Measurements from ENCODE around the gene COX7C. TPM values are rescaled to one million over a fixed set of nuclear protein-coding genes. Genes with fewer than 3 reads are reported as not detected.

The COX7C gene
- total RNA-seq, 6 donors from 2014 or later = 123 to 389 (median 296) TPM

GRCh38 chr5:86623785-86624483 is 6.2 kb downstream of the COX7C start:
- TF ChIP-seq EP300 (IDR thresholded peaks at IDR 0.05) = no peak
- TF ChIP-seq POLR2AphosphoS5 (IDR thresholded peaks at IDR 0.05) = no peak
- TF ChIP-seq POLR2A (IDR thresholded peaks at IDR 0.05) = no peak
- H3K36me3 ChIP-seq = peaks cover 7 to 33% (median 13%) of the 10 kb centered on the region in 4 donors
- peaks cover 0 to 9% (median 4%) of the 10 kb centered on the region in 4 donors for H3K4me1 ChIP-seq
- DNase-seq (no peak), ATAC-seq (ENCODE audit: low FRiP score in 2 of 2) (no peak)
- H3K27me3 ChIP-seq = no peaks in the 10 kb centered on the region
- H3K4me3 ChIP-seq = no peak overlapping the region
- no peaks in the 10 kb centered on the region for H3K9me3 ChIP-seq
- no peak overlapping the region for H3K27ac ChIP-seq
- 90 to 92% methylated on average over 4 of the region's 4 CpGs for WGBS, 2 donors

GRCh38 chr5:86625148-86625547 is 7.4 kb downstream of the COX7C start:
- TF ChIP-seq EP300 (IDR thresholded peaks at IDR 0.05) (no peak), CTCF (IDR thresholded peaks at IDR 0.05) (no peak), POLR2A (IDR thresholded peaks at IDR 0.05) (no peak), POLR2AphosphoS5 (IDR thresholded peaks at IDR 0.05) (no peak)
- ATAC-seq (ENCODE audit: low FRiP score in 2 of 2) = no peak
- no peak overlapping the region for H3K4me3 ChIP-seq
- H3K4me1 ChIP-seq = no peaks in the 10 kb centered on the region
- DNase-seq = no peak
- H3K36me3 ChIP-seq = peaks cover 7 to 25% (median 10%) of the 10 kb centered on the region in 4 donors
- H3K27ac ChIP-seq = no peak overlapping the region
- no peaks in the 10 kb centered on the region for H3K27me3 ChIP-seq
- no peaks in the 10 kb centered on the region for H3K9me3 ChIP-seq
- WGBS, 2 donors = 80 to 81% methylated on average over 2 of the region's 2 CpGs

DNA sequence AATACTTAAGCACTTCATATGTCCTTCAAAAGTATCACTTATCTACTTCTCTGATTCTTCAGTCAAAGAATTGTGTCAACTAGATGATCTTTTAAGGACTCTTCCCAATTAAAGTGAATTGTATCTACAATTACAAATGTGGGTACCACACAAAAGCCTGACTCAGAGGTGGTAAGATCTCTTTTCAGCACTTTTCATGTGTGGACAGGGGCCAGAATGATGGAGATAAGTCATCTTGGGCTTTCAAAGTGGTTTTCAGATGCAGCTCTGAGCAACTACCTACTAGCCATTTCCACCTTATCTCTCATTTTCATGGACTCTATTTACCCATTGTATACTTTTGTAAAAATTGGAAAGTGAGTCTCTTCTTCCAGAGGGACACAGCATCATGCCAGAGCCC is 8.4 kb downstream of the COX7C start:
- peaks cover 7 to 15% (median 9%) of the 10 kb centered on the region in 4 donors for H3K36me3 ChIP-seq
- TF ChIP-seq EP300 (IDR thresholded peaks at IDR 0.05) (no peak), POLR2AphosphoS5 (IDR thresholded peaks at IDR 0.05) (no peak), POLR2A (IDR thresholded peaks at IDR 0.05) (no peak), CTCF (IDR thresholded peaks at IDR 0.05) (no peak)
- no peaks in the 10 kb centered on the region for H3K4me1 ChIP-seq
- no peaks in the 10 kb centered on the region for H3K9me3 ChIP-seq
- no peak overlapping the region for H3K27ac ChIP-seq
- DNase-seq = no peak
- H3K4me3 ChIP-seq = no peak overlapping the region
- no peak for ATAC-seq (ENCODE audit: low FRiP score in 2 of 2)
- H3K27me3 ChIP-seq = no peaks in the 10 kb centered on the region

- no peaks in the 10 kb centered on the region for H3K9me3 ChIP-seq
- H3K36me3 ChIP-seq = no peaks in the 10 kb centered on the region
- 89 to 94% methylated on average over 2 of the region's 2 CpGs for WGBS, 2 donors
- TF ChIP-seq EP300 (IDR thresholded peaks at IDR 0.05) (no peak), POLR2AphosphoS5 (IDR thresholded peaks at IDR 0.05) (no peak), POLR2A (IDR thresholded peaks at IDR 0.05) (no peak), CTCF (IDR thresholded peaks at IDR 0.05) (no peak)
- no peak for ATAC-seq (ENCODE audit: low FRiP score in 2 of 2)
- H3K4me3 ChIP-seq = no peak overlapping the region
- no peak for DNase-seq
- H3K27me3 ChIP-seq = no peaks in the 10 kb centered on the region
- H3K4me1 ChIP-seq = no peaks in the 10 kb centered on the region
- no peak overlapping the region for H3K27ac ChIP-seq
These were observed 13.4 kb downstream of the COX7C start for GRCh38 chr5:86631165-86631564.

- no peaks in the 10 kb centered on the region for H3K36me3 ChIP-seq
- TF ChIP-seq EP300 (IDR thresholded peaks at IDR 0.05) = no peak
- no peak for TF ChIP-seq CTCF (IDR thresholded peaks at IDR 0.05)
- no peak for TF ChIP-seq POLR2AphosphoS5 (IDR thresholded peaks at IDR 0.05)
- no peak for TF ChIP-seq POLR2A (IDR thresholded peaks at IDR 0.05)
- ATAC-seq (ENCODE audit: low FRiP score in 2 of 2) (no peak), DNase-seq (no peak)
- H3K4me1 ChIP-seq = no peaks in the 10 kb centered on the region
- no peak overlapping the region for H3K4me3 ChIP-seq
- H3K9me3 ChIP-seq = no peaks in the 10 kb centered on the region
- no peaks in the 10 kb centered on the region for H3K27me3 ChIP-seq
- no peak overlapping the region for H3K27ac ChIP-seq
- WGBS, 2 donors = 21 to 24% methylated on average over 2 of the region's 2 CpGs
These were observed 23.3 kb downstream of the COX7C start for GRCh38 chr5:86640998-86641397.

Measured in upper lobe of left lung (tissue), 6 donors.